ENCODE results near the gene DLGAP4. TPM values are rescaled to one million over a fixed set of nuclear protein-coding genes. Genes with fewer than 3 reads are reported as not detected.

DLGAP4 gene
- total and polyA plus RNA-seq, 2 donors, result 17.2 to 61.3 TPM

DNA sequence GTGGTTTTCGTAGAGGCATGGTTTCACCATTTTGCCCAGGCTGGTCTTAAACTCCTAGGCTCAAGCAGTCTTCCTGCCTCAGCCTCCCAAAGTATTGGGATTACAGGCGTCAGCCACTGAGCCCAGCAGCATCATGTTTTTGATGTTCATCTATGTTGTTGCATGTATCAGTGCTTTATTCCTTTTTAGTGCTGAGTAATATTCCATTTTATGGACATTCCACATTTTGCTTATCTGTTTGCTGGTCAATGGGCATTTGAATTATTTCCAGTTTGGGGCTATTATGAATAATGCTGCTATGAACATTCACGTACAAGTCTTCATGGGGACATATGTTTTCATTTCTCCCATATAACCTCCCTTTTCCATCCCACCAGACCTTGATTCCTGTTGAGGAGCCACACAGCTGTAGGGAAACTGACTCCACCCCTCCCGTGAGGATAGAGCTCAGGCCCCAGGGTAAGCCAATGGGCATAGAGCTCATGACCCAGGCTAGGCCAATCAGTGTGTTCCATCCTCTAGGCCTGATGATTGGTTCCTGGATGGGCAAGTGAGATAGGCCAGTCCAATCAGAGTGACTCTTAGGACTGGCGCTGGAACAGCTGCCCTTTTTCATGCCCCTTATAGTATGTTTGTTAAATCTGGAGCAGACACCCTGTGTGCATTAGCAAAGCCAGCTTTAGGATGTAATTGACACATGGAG is 49.5 kb downstream of the DLGAP4 start:
- H3K27ac ChIP-seq (ENCODE audit: low read depth), result no peak overlapping the region
- H3K36me3 ChIP-seq (ENCODE audit: insufficient read depth), result no peaks in the 10 kb centered on the region
- no peaks in the 10 kb centered on the region for H3K4me1 ChIP-seq (ENCODE audit: insufficient read depth)
- 85% methylated on average over 5 of the region's 5 CpGs for WGBS
- DNase-seq (ENCODE audit: extremely low spot score), result no peak
- H3K4me3 ChIP-seq (ENCODE audit: low read depth, low read length), result no peak overlapping the region

GRCh38 chr20:36359668-36360406 is 53.7 kb downstream of the DLGAP4 start:
- Histone ChIP-seq H3K4me1 (ENCODE audit: insufficient read depth) (no peaks in the 10 kb centered on the region), H3K36me3 (ENCODE audit: insufficient read depth) (no peaks in the 10 kb centered on the region), H3K27ac (ENCODE audit: low read depth) (no peak overlapping the region), H3K4me3 (ENCODE audit: low read depth, low read length) (no peak overlapping the region)
- no peak for DNase-seq (ENCODE audit: extremely low spot score)
- 83% methylated on average over 11 of the region's 11 CpGs for WGBS

GRCh38 chr20:36360429-36360828 is 54.3 kb downstream of the DLGAP4 start:
- DNase-seq (ENCODE audit: extremely low spot score), result no peak
- Histone ChIP-seq H3K27ac (ENCODE audit: low read depth) (no peak overlapping the region), H3K36me3 (ENCODE audit: insufficient read depth) (no peaks in the 10 kb centered on the region), H3K4me3 (ENCODE audit: low read depth, low read length) (no peak overlapping the region), H3K4me1 (ENCODE audit: insufficient read depth) (no peaks in the 10 kb centered on the region)
- 60% methylated on average over 10 of the region's 10 CpGs for WGBS

- H3K36me3 ChIP-seq (ENCODE audit: insufficient read depth), result no peaks in the 10 kb centered on the region
- H3K27ac ChIP-seq (ENCODE audit: low read depth), result no peak overlapping the region
- H3K4me1 ChIP-seq (ENCODE audit: insufficient read depth), result no peaks in the 10 kb centered on the region
- no peak for DNase-seq (ENCODE audit: extremely low spot score)
- 65% methylated on average over 9 of the region's 9 CpGs for WGBS
- H3K4me3 ChIP-seq (ENCODE audit: low read depth, low read length), result no peak overlapping the region
These were observed 55.3 kb downstream of the DLGAP4 start for GRCh38 chr20:36361406-36361805.

- DNase-seq (ENCODE audit: extremely low spot score), result no peak
- H3K36me3 ChIP-seq (ENCODE audit: insufficient read depth), result no peaks in the 10 kb centered on the region
- H3K4me3 ChIP-seq (ENCODE audit: low read depth, low read length), result no peak overlapping the region
- no peak overlapping the region for H3K27ac ChIP-seq (ENCODE audit: low read depth)
- WGBS, result 73% methylated on average over 3 of the region's 3 CpGs
- no peaks in the 10 kb centered on the region for H3K4me1 ChIP-seq (ENCODE audit: insufficient read depth)
These were observed 56.1 kb downstream of the DLGAP4 start for GRCh38 chr20:36362261-36362660.

GRCh38 chr20:36362978-36363713 is 57.0 kb downstream of the DLGAP4 start:
- Histone ChIP-seq H3K4me1 (ENCODE audit: insufficient read depth) (no peaks in the 10 kb centered on the region), H3K4me3 (ENCODE audit: low read depth, low read length) (no peak overlapping the region), H3K27ac (ENCODE audit: low read depth) (no peak overlapping the region), H3K36me3 (ENCODE audit: insufficient read depth) (no peaks in the 10 kb centered on the region)
- WGBS, result 74% methylated on average over 9 of the region's 9 CpGs
- DNase-seq (ENCODE audit: extremely low spot score), result no peak

GRCh38 chr20:36364506-36364905 is 58.4 kb downstream of the DLGAP4 start:
- Histone ChIP-seq H3K4me3 (ENCODE audit: low read depth, low read length) (no peak overlapping the region), H3K27ac (ENCODE audit: low read depth) (no peak overlapping the region), H3K4me1 (ENCODE audit: insufficient read depth) (no peaks in the 10 kb centered on the region), H3K36me3 (ENCODE audit: insufficient read depth) (no peaks in the 10 kb centered on the region)
- DNase-seq (ENCODE audit: extremely low spot score), result no peak
- WGBS, result 69% methylated on average over 4 of the region's 4 CpGs

DNA sequence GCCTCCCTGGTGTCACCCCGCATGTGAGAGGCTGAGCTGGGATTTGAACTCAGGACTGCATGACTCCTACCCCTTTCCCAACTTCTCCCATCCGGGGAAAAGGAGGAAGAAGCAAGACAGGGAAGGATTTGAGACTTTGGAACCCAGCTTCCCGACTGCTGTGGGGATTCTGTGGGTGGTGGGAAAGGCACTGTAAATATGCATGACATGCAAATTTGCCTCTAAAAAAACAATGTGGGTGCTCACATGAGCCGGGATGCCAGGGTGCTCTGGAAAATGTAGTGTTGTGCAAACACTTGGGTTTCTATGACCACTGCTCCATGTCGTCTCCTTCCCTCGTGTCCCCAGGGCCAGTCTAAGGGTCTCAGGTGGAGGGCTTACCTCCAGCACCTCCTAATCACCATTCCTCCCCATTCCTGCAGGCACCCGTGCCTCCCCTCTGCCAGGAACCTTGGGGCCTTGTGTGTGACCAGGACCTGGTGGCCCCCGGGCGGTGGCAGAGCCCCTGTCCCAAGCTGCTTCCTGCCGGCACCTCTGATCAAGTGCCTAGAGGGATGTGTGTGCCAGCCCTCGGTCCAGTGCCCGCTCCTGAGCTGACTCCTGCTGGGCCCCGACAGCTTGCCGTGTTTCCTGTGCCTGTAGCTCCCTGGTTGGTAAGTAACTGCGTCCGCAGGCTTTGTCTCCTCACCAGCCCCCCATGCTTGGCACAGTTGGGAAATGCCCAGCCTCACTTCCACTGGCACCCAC is 60.7 kb downstream of the DLGAP4 start:
- Histone ChIP-seq H3K36me3 (ENCODE audit: insufficient read depth) (no peaks in the 10 kb centered on the region), H3K27ac (ENCODE audit: low read depth) (no peak overlapping the region), H3K4me1 (ENCODE audit: insufficient read depth) (no peaks in the 10 kb centered on the region), H3K4me3 (ENCODE audit: low read depth, low read length) (no peak overlapping the region)
- no peak for DNase-seq (ENCODE audit: extremely low spot score)
- 80% methylated on average over 16 of the region's 16 CpGs for WGBS

- Histone ChIP-seq H3K27ac (ENCODE audit: low read depth) (no peak overlapping the region), H3K4me1 (ENCODE audit: insufficient read depth) (no peaks in the 10 kb centered on the region), H3K36me3 (ENCODE audit: insufficient read depth) (no peaks in the 10 kb centered on the region), H3K4me3 (ENCODE audit: low read depth, low read length) (no peak overlapping the region)
- no peak for DNase-seq (ENCODE audit: extremely low spot score)
- 85% methylated on average over 4 of the region's 4 CpGs for WGBS
These were observed 61.2 kb downstream of the DLGAP4 start for GRCh38 chr20:36367370-36367745.

- DNase-seq (ENCODE audit: extremely low spot score), result no peak
- no peaks in the 10 kb centered on the region for H3K4me1 ChIP-seq (ENCODE audit: insufficient read depth)
- H3K27ac ChIP-seq (ENCODE audit: low read depth), result no peak overlapping the region
- no peak overlapping the region for H3K4me3 ChIP-seq (ENCODE audit: low read depth, low read length)
- no peaks in the 10 kb centered on the region for H3K36me3 ChIP-seq (ENCODE audit: insufficient read depth)
- WGBS, result 49% methylated on average over 12 of the region's 12 CpGs
These were observed 62.0 kb downstream of the DLGAP4 start for GRCh38 chr20:36367907-36368799.

DNA sequence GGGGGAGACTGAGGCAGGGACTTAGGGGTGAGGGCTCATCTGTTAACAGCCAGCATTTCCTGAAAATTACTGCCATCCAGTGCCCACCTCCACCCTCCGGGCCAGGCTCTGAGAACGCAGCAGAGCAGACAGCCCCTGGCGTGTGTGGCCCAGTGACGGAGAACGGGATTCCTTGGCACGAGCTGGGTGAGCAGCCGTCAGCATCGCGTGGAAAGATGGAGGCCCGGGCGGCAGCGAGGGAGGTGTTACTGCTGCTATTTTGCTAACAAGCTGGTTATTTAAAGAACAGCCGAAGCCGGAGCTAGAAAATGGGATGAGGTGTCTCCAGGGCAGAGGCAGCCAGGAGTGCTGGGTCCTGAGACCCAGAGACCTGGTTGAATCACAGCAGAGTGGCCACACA is 62.7 kb downstream of the DLGAP4 start:
- no peak overlapping the region for H3K27ac ChIP-seq (ENCODE audit: low read depth)
- WGBS, result 72% methylated on average over 14 of the region's 14 CpGs
- H3K4me1 ChIP-seq (ENCODE audit: insufficient read depth), result no peaks in the 10 kb centered on the region
- H3K4me3 ChIP-seq (ENCODE audit: low read depth, low read length), result no peak overlapping the region
- no peak for DNase-seq (ENCODE audit: extremely low spot score)
- no peaks in the 10 kb centered on the region for H3K36me3 ChIP-seq (ENCODE audit: insufficient read depth)

- Histone ChIP-seq H3K36me3 (ENCODE audit: insufficient read depth) (no peaks in the 10 kb centered on the region), H3K27ac (ENCODE audit: low read depth) (no peak overlapping the region), H3K4me3 (ENCODE audit: low read depth, low read length) (no peak overlapping the region), H3K4me1 (ENCODE audit: insufficient read depth) (no peaks in the 10 kb centered on the region)
- DNase-seq (ENCODE audit: extremely low spot score), result no peak
- WGBS, result 75% methylated on average over 3 of the region's 3 CpGs
These were observed 63.6 kb downstream of the DLGAP4 start for GRCh38 chr20:36369739-36370138.

Measured in urinary bladder (tissue), 4 donors.